ENCODE results near the gene KRTAP19-8.

KRTAP19-8 gene

GRCh38 chr21:31011412-31011811, 26.9 kb downstream of the KRTAP19-8 start:
- H3K4me3 ChIP-seq (ENCODE audit: low read depth, low read length): no peak overlapping the region
- no peak for TF ChIP-seq CTCF (IDR thresholded peaks at IDR 0.05; ENCODE audit: low read depth, low read length)

DNA sequence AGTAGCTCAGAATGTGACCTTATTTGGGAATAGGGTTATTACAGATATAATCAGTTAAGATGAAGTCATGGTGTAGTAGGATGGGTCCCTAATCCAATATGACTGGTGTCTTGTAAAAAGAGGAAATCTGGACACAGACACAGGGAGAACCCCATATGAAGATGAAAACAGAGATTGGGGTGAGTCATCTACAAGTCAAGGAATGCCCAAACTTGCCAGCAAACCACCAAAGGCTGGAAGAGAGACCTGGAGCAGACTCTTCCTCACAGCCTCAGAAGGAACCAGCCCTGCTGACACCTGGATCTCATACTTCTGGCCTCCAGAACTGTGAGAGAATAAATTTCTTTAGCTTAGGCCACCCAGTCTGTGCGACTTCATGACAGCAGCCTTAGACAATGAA, 29.9 kb downstream of the KRTAP19-8 start:
- H3K4me3 ChIP-seq (ENCODE audit: low read depth, low read length): no peak overlapping the region
- TF ChIP-seq CTCF (IDR thresholded peaks at IDR 0.05; ENCODE audit: low read depth, low read length): no peak

- H3K4me3 ChIP-seq (ENCODE audit: low read depth, low read length): no peak overlapping the region
- no peak for TF ChIP-seq CTCF (IDR thresholded peaks at IDR 0.05; ENCODE audit: low read depth, low read length)
Measured at GRCh38 chr21:31005019-31005418, 33.3 kb downstream of the KRTAP19-8 start.

GRCh38 chr21:31003471-31003870, 34.8 kb downstream of the KRTAP19-8 start:
- no peak overlapping the region for H3K4me3 ChIP-seq (ENCODE audit: low read depth, low read length)
- TF ChIP-seq CTCF (IDR thresholded peaks at IDR 0.05; ENCODE audit: low read depth, low read length): no peak

DNA sequence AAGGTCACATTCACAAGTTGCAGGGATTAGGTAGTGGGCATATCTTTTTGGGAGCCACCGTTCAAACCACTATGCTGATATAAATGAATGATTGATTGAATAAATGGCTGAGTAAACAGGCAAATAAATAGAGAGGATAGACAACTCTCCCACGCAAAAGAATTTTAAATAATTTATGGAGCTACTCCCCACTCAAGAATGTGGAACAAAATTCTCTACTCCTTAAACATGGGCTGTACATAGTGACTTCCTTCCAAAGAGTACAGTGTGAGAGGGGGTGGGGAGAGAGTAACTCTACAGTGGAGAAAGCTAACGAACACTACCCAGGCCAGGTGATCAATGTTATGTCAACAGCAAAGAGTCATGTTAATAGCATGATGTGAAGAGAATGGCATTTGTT, 40.7 kb downstream of the KRTAP19-8 start:
- TF ChIP-seq CTCF (IDR thresholded peaks at IDR 0.05; ENCODE audit: low read depth, low read length): no peak
- no peak overlapping the region for H3K4me3 ChIP-seq (ENCODE audit: low read depth, low read length)

DNA sequence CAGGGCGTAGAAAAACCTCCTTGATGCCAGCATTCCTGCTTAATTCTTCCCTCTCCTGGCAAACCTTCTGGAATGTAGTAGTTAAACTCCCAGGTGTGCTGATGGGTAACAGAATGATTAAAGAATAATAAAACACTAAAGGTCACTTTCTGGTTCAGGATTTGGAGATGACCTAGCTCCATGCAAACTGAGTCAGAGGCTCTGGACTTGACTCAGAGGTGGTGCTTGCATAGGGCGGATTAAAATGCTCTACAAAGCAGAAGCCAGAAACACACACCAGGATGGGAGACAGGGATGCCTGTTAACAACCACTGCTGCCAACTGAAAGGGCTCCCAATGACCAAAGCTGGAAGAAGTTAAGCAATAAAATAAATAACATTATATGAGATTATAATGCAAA, 41.5 kb downstream of the KRTAP19-8 start:
- H3K4me3 ChIP-seq (ENCODE audit: low read depth, low read length): no peak overlapping the region
- TF ChIP-seq CTCF (IDR thresholded peaks at IDR 0.05; ENCODE audit: low read depth, low read length): no peak

DNA sequence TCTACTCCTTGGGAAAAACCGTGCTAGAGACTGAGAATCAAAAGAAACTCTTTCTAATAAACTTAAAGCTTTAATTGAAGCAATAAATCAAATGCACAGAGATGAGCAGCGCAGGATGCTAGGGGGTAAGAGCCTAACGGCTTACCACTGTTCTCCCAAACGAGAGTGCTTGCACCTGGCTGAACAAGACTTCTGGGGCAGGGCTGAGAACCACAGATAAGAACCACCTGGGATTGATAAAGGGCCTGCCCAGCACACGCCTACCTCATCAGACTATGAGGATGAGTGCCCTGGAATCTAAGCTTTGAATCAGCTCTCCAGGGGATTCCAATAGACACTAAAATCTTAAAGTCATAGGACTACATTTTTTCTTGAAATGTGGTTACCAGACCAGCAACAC, 43.3 kb downstream of the KRTAP19-8 start:
- TF ChIP-seq CTCF (IDR thresholded peaks at IDR 0.05; ENCODE audit: low read depth, low read length): no peak
- H3K4me3 ChIP-seq (ENCODE audit: low read depth, low read length): no peak overlapping the region
